Hepatocyte (in vitro differentiated cells): ENCODE data around the gene UGT1A10. TPM values are rescaled to one million over a fixed set of nuclear protein-coding genes. Genes with fewer than 3 reads are reported as not detected.

ENCODE experiments used
- DNase-seq: peaks from one replicate; pipeline ENCODE4 v3.0.0-alpha.2; 2016; ENCODE audit warnings: low spot score
- H2AFZ ChIP-seq: fragments of 200-600 bp; sonication (generic); 2 replicates; pipeline ENCODE4 v1.6.0; 2016; ENCODE audit warnings: antibody characterized with exemption, mild to moderate bottlenecking
- H3K27ac ChIP-seq: fragments of 200-600 bp; sonication (generic); 2 replicates; pipeline ENCODE4 v1.5.1; 2016; ENCODE audit warnings: mild to moderate bottlenecking
- H3K27me3 ChIP-seq: fragments of 200-600 bp; sonication (generic); 2 replicates; pipeline ENCODE4 v1.6.1; 2016
- H3K36me3 ChIP-seq: fragments of 200-600 bp; sonication (generic); replicated peaks from 2 replicates; pipeline ENCODE4 v1.5.1; 2016; ENCODE audit warnings: low read depth; ENCODE audit not compliant: insufficient read depth
- H3K4me1 ChIP-seq: fragments of 200-600 bp; sonication (generic); 2 replicates; pipeline ENCODE4 v1.5.1; 2016; ENCODE audit warnings: mild to moderate bottlenecking, moderate library complexity; ENCODE audit not compliant: insufficient read depth
- H3K4me2 ChIP-seq: fragments of 200-600 bp; sonication (generic); 2 replicates; pipeline ENCODE4 v1.6.0; 2016
- H3K4me3 ChIP-seq: fragments of 200-600 bp; sonication (generic); 2 replicates; pipeline ENCODE4 v1.5.1; 2016; ENCODE audit warnings: mild to moderate bottlenecking
- H3K79me2 ChIP-seq: fragments of 200-600 bp; sonication (generic); 2 replicates; pipeline ENCODE4 v1.6.0; 2017; ENCODE audit warnings: mild to moderate bottlenecking
- H3K9me2 ChIP-seq: fragments of 200-600 bp; sonication (generic); replicated peaks from 2 replicates; pipeline ENCODE4 v1.6.0; 2017; ENCODE audit warnings: mild to moderate bottlenecking; ENCODE audit not compliant: insufficient read depth
- H3K9me3 ChIP-seq: fragments of 200-600 bp; sonication (generic); 2 replicates; pipeline ENCODE4 v1.5.1; 2016; ENCODE audit warnings: low read depth, mild to moderate bottlenecking
- H4K20me1 ChIP-seq: fragments of 200-600 bp; sonication (generic); 2 replicates; pipeline ENCODE4 v1.6.0; 2016; ENCODE audit warnings: mild to moderate bottlenecking; ENCODE audit not compliant: insufficient read depth, poor library complexity, severe bottlenecking
- CTCF ChIP-seq: fragments of 200-600 bp; sonication (generic); IDR thresholded peaks from 2 replicates; pipeline ENCODE4 v1.5.1; 2016; ENCODE audit warnings: antibody characterized with exemption, mild to moderate bottlenecking; ENCODE audit not compliant: poor library complexity
- EZH2 ChIP-seq: fragments of 200-600 bp; sonication (generic); IDR thresholded peaks from 2 replicates; pipeline ENCODE4 v1.6.1; 2016; ENCODE audit warnings: antibody characterized with exemption, mild to moderate bottlenecking, borderline replicate concordance
- EZH2phosphoT487 ChIP-seq: fragments of 200-600 bp; sonication (generic); IDR thresholded peaks from one replicate; pipeline ENCODE4 v1.6.1; 2018; ENCODE audit warnings: antibody characterized with exemption, mild to moderate bottlenecking, low read depth, moderate library complexity; ENCODE audit not compliant: unreplicated experiment, severe bottlenecking
- WGBS: methylation state at CpG from one replicate; pipeline ENCODE4 v1.1.6; 2016; ENCODE audit warnings: low lambda C conversion rate; ENCODE audit errors: missing lambda C conversion rate; 5-methylcytosine and 5-hydroxymethylcytosine counted together
- polyA plus RNA-seq: library from polyadenylated mRNA; unstranded; fragments of >200 nt; fragmentation: Nextera tagmentation; extraction: Ambion mirVana; gene quantifications from 2 replicates; pipeline ENCODE4 v1.2.1, GENCODE V29; 2016
- total RNA-seq: library from RNA; depleted of rRNA; stranded (reverse); fragments of >200 nt; gene quantifications from 2 replicates; pipeline ENCODE4 v1.2.3, GENCODE V29; 2014

The UGT1A10 gene
- total and polyA plus RNA-seq, 2 experiments from 2014 or later, result not detected

GRCh38 chr2:233769260-233769659 lies 133.0 kb downstream of the UGT1A10 start:
- no peak overlapping the region for H3K4me3 ChIP-seq
- WGBS, result 91% methylated on average over 9 of the region's 9 CpGs

GRCh38 chr2:233772153-233772552 lies 135.9 kb downstream of the UGT1A10 start:
- no peak for DNase-seq
- Histone ChIP-seq H3K4me1 (no peaks in the 10 kb centered on the region), H3K36me3 (no peaks in the 10 kb centered on the region), H3K27ac (no peak overlapping the region), H3K27me3 (no peaks in the 10 kb centered on the region), H3K79me2 (no peaks in the 10 kb centered on the region), H3K4me2 (no peak overlapping the region), H4K20me1 (no peaks in the 10 kb centered on the region), H3K9me3 (no peaks in the 10 kb centered on the region), H2AFZ (no peak overlapping the region), H3K4me3 (no peak overlapping the region), H3K9me2 (no peaks in the 10 kb centered on the region)
- WGBS, result 92% methylated on average over 16 of the region's 16 CpGs
- TF ChIP-seq EZH2, result no peak
- no peak for TF ChIP-seq CTCF
- no peak for TF ChIP-seq EZH2phosphoT487

More at GRCh38 chr2:233769260-233769659, 133.0 kb downstream of the UGT1A10 start:
- Histone ChIP-seq H3K27ac (no peak overlapping the region), H4K20me1 (no peaks in the 10 kb centered on the region), H3K9me3 (no peaks in the 10 kb centered on the region), H3K9me2 (no peaks in the 10 kb centered on the region), H3K4me1 (no peaks in the 10 kb centered on the region), H2AFZ (no peak overlapping the region), H3K27me3 (no peaks in the 10 kb centered on the region), H3K79me2 (no peaks in the 10 kb centered on the region), H3K4me2 (no peak overlapping the region), H3K36me3 (no peaks in the 10 kb centered on the region)
- DNase-seq, result no peak
- TF ChIP-seq EZH2phosphoT487, result no peak
- no peak for TF ChIP-seq EZH2
- no peak for TF ChIP-seq CTCF

GRCh38 chr2:233772583-233772982 lies 136.3 kb downstream of the UGT1A10 start:
- H3K4me3 ChIP-seq, result no peak overlapping the region
- no peaks in the 10 kb centered on the region for H3K9me2 ChIP-seq
- no peak for DNase-seq
- TF ChIP-seq EZH2, result no peak
- no peak for TF ChIP-seq EZH2phosphoT487
- TF ChIP-seq CTCF, result no peak
- H3K79me2 ChIP-seq, result no peaks in the 10 kb centered on the region
- H4K20me1 ChIP-seq, result no peaks in the 10 kb centered on the region
- no peaks in the 10 kb centered on the region for H3K27me3 ChIP-seq
- no peak overlapping the region for H2AFZ ChIP-seq
- no peaks in the 10 kb centered on the region for H3K9me3 ChIP-seq
- WGBS, result 74% methylated on average over 5 of the region's 5 CpGs
- no peaks in the 10 kb centered on the region for H3K36me3 ChIP-seq
- H3K4me2 ChIP-seq, result no peak overlapping the region
- H3K27ac ChIP-seq, result no peak overlapping the region
- no peaks in the 10 kb centered on the region for H3K4me1 ChIP-seq

- Histone ChIP-seq H3K36me3 (no peaks in the 10 kb centered on the region), H3K4me1 (no peaks in the 10 kb centered on the region), H2AFZ (no peak overlapping the region), H3K27ac (no peak overlapping the region), H3K9me2 (no peaks in the 10 kb centered on the region), H4K20me1 (no peaks in the 10 kb centered on the region), H3K27me3 (no peaks in the 10 kb centered on the region), H3K4me2 (no peak overlapping the region), H3K9me3 (no peaks in the 10 kb centered on the region), H3K79me2 (no peaks in the 10 kb centered on the region), H3K4me3 (no peak overlapping the region)
- no peak for DNase-seq
- WGBS, result 93% methylated on average over 5 of the region's 5 CpGs
- TF ChIP-seq CTCF (no peak), EZH2 (no peak), EZH2phosphoT487 (no peak)
These were observed 137.6 kb downstream of the UGT1A10 start for GRCh38 chr2:233773854-233774253.
